ENCODE results near the gene ZG16. TPM values are rescaled to one million over a fixed set of nuclear protein-coding genes. Genes with fewer than 3 reads are reported as not detected.
"Not testable (repeated sequence)": the region's sequence is repeated elsewhere in the genome, so short reads cannot be mapped to it uniquely, and the experiment has no call there.

Gene ZG16
- total RNA-seq, 6 experiments from 2014 or later: 0.06 to 3.1 (median 1.1) TPM

DNA sequence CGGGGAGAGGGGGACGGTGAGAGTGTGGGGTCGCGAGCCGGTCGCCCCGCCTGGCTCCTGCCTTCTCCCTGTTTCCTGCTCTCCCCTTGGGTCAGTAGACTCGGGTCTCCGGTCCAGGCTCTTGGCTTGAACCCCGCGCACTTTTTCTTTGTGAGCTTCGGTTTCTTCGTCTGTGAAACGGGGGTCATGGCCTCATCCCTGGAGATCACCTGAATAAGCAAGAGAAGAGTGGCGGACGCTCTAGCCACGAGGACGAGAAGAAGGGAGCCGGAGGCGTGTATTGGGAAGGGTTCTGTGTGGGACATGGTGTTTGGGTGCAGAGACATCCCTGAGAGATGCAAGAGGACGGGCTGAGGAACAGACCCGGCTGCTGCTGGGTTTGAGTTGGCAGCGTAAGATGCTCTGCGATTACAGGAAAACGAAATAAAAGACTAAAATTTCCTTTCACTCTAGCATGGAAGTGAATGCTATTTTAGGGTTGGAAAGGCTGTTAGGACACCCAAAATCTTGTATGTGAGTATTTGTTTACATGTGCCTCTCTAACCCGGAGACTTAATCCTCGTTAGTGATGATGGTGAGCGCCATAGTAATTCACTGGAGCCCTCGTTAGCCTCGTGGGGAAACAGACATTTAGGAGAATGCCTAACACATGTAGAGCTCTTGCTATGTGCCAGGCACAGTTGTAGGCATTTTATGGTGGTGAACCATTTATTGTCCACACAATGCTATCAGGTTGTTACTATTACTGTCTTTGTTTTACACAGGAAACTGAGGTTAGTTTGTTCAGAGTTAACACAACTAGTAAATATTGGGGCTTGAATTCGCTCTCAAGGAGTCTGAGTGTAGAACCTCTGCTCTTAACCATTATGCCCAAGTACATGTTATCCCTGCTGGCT, 13.1 kb downstream of the ZG16 start:
- DNase-seq (no peak), ATAC-seq (no peak)
- intact Hi-C loops (cut with DNase I): no loop called here
- Histone ChIP-seq H3K4me3 (peak overlapping the region; percentile 83 to 93 (median 90)), H3K9me3 (no peaks in the 10 kb centered on the region), H3K4me1 (peaks cover 0 to 15% (median 4%) of the 10 kb centered on the region in 4 donors), H3K27ac (peak overlapping the region in 2 of 3 donors; percentile 21 to 45), H3K27me3 (no peaks in the 10 kb centered on the region), H3K36me3 (no peaks in the 10 kb centered on the region)
- WGBS (ENCODE audit: insufficient coverage, low coverage, low lambda C conversion rate, missing lambda C conversion rate): 5% methylated on average over 16 of the region's 31 CpGs
- no peak for TF ChIP-seq POLR2A (IDR thresholded peaks at IDR 0.05)

DNA sequence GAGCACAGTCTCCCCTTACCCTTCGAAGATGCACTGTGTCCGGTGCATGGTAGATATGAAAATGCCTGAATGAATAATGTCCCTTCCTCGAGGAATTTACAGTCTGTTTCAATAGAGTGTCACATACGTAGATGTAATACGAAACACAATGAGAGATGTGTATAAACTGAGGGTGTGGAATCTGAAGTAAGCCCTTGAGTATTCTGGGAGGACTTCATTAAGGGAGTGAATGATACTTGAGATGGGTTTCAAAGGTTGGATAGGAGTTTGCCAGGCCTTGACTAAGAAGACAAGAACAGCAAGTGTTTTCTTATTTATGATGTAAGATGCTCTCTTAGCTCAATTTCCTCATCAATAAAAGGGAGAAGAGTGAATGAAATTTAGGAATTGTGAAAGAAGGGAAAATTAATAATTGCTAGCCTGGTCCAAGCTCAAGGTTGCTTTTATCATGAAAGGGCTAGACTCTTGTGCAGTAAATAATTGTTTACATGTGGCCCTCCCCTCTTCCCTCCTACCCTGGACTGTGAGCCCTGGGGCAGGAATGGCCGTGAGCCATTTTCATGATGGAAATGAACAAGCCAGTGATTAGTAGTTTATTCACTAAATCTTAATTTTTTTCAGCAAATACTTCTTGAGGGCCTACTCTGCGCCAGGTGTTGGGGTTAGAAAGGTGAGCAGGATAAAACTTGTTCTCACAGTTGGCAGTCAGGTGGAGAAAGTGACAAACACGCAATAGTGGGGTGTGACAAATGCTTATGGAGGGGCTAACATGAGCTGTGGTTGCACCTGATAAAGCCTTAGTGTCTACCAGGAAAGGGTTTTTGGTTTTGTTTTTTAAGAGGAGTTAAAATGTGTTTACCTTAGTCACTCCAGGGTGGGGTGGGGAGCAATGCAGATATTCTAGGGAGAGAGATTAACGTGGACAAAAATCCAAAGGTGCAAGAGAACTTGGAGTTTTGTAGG, 14.1 kb downstream of the ZG16 start:
- no peak for DNase-seq
- Histone ChIP-seq H3K27me3 (no peaks in the 10 kb centered on the region), H3K9me3 (no peaks in the 10 kb centered on the region), H3K4me1 (peaks cover 0 to 15% (median 4%) of the 10 kb centered on the region in 4 donors), H3K4me3 (no peak overlapping the region), H3K27ac (no peak overlapping the region), H3K36me3 (no peaks in the 10 kb centered on the region)
- ATAC-seq: no peak
- intact Hi-C loops (cut with DNase I): no loop called here
- TF ChIP-seq, protein P1, sequence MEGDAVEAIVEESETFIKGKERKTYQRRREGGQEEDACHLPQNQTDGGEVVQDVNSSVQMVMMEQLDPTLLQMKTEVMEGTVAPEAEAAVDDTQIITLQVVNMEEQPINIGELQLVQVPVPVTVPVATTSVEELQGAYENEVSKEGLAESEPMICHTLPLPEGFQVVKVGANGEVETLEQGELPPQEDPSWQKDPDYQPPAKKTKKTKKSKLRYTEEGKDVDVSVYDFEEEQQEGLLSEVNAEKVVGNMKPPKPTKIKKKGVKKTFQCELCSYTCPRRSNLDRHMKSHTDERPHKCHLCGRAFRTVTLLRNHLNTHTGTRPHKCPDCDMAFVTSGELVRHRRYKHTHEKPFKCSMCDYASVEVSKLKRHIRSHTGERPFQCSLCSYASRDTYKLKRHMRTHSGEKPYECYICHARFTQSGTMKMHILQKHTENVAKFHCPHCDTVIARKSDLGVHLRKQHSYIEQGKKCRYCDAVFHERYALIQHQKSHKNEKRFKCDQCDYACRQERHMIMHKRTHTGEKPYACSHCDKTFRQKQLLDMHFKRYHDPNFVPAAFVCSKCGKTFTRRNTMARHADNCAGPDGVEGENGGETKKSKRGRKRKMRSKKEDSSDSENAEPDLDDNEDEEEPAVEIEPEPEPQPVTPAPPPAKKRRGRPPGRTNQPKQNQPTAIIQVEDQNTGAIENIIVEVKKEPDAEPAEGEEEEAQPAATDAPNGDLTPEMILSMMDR (IDR thresholded peaks at IDR 0.05): no peak
- no peak for TF ChIP-seq POLR2A (IDR thresholded peaks at IDR 0.05)
- WGBS (ENCODE audit: insufficient coverage, low coverage, low lambda C conversion rate, missing lambda C conversion rate): 68% methylated on average over 9 of the region's 9 CpGs

DNA sequence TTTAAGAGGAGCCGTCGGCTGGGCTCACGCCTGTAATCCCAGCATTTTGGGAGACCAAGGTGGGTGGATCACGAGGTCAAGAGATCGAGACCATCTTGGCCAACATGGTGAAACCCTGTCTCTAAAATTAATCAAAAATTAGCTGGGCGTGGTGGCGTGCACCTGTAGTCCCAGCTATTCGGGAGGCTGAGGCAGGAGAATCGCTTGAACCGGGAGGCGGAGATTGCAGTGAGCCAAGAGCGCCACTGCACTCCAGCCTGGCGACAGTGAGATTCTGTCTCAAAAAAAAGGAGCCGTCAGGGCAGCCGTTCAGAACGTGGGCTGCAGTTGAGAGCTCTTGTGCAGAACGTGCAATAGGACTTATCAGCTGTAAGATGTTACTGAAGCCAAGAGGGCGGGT, 15.1 kb downstream of the ZG16 start:
- intact Hi-C loops (cut with DNase I); ATAC-seq; DNase-seq; H3K27ac ChIP-seq; H3K9me3 ChIP-seq; H3K36me3 ChIP-seq; H3K27me3 ChIP-seq; H3K4me3 ChIP-seq: not testable (repeated sequence)
- 92% methylated on average over 16 of the region's 18 CpGs for WGBS (ENCODE audit: insufficient coverage, low coverage, low lambda C conversion rate, missing lambda C conversion rate)
- peaks cover 0 to 15% (median 4%) of the 10 kb centered on the region in 4 donors for H3K4me1 ChIP-seq

GRCh38 chr16:29794231-29794710, 16.2 kb downstream of the ZG16 start:
- H3K9me3 ChIP-seq: no peaks in the 10 kb centered on the region
- TF ChIP-seq POLR2A (IDR thresholded peaks at IDR 0.05): no peak
- TF ChIP-seq, protein P1 (IDR thresholded peaks at IDR 0.05): no peak
- no peak for ATAC-seq
- H3K27ac ChIP-seq: no peak overlapping the region
- peaks cover 0 to 15% (median 4%) of the 10 kb centered on the region in 4 donors for H3K4me1 ChIP-seq
- no peaks in the 10 kb centered on the region for H3K27me3 ChIP-seq
- intact Hi-C loops (cut with DNase I): no loop called here
- H3K4me3 ChIP-seq: no peak overlapping the region
- H3K36me3 ChIP-seq: peaks cover 0 to 6% (median 0%) of the 10 kb centered on the region in 4 donors
- no peak for DNase-seq
- WGBS (ENCODE audit: insufficient coverage, low coverage, low lambda C conversion rate, missing lambda C conversion rate): 96% methylated on average over 3 of the region's 3 CpGs

GRCh38 chr16:29802416-29802935, 24.4 kb downstream of the ZG16 start:
- no peak for DNase-seq
- ATAC-seq: no peak

More at GRCh38 chr16:29802416-29802935, 24.4 kb downstream of the ZG16 start:
- Histone ChIP-seq H3K4me1 (peaks cover 0 to 10% (median 3%) of the 10 kb centered on the region in 4 donors), H3K27me3 (no peaks in the 10 kb centered on the region), H3K4me3 (no peak overlapping the region), H3K27ac (no peak overlapping the region), H3K36me3 (peaks cover 0 to 6% (median 0%) of the 10 kb centered on the region in 4 donors), H3K9me3 (no peaks in the 10 kb centered on the region)
- WGBS (ENCODE audit: insufficient coverage, low coverage, low lambda C conversion rate, missing lambda C conversion rate): 98% methylated on average over 6 of the region's 8 CpGs
- TF ChIP-seq, protein P1 (IDR thresholded peaks at IDR 0.05): no peak
- no peak for TF ChIP-seq POLR2A (IDR thresholded peaks at IDR 0.05)
- intact Hi-C loops (cut with DNase I): no loop called here

Data from right lobe of liver (tissue), 6 donors.